Liver (tissue), 9 donors: ENCODE results near the gene CA10. TPM values are rescaled to one million over a fixed set of nuclear protein-coding genes. Genes with fewer than 3 reads are reported as not detected.

Source experiments
- DNase-seq: peaks from one replicate; pipeline ENCODE4 v3.0.0-alpha.2; 2017; ENCODE audit warnings: low spot score
- H3K27ac ChIP-seq, 2 donors: one replicate each; pipeline ENCODE4 v1.7.0; 2013; ENCODE audit warnings: inconsistent platforms in 2 of 2, low read length in 2 of 2, control low read depth in 1 of 2, low read depth in 1 of 2, mild to moderate bottlenecking in 1 of 2
- H3K27me3 ChIP-seq, 4 donors: one replicate each; pipeline versions ENCODE4 v1.6.1 to v1.7.0; 2013; ENCODE audit warnings: low read length in 3 of 4, inconsistent platforms in 1 of 4, mild to moderate bottlenecking in 1 of 4, moderate library complexity in 1 of 4; ENCODE audit not compliant: control insufficient read depth in 4 of 4, insufficient read depth in 4 of 4
- H3K36me3 ChIP-seq, 4 donors: one replicate each; pipeline versions ENCODE4 v1.6.1 to v1.7.0; 2013; ENCODE audit warnings: low read length in 3 of 4, mild to moderate bottlenecking in 3 of 4, low read depth in 1 of 4, moderate library complexity in 1 of 4; ENCODE audit not compliant: control insufficient read depth in 4 of 4, insufficient read depth in 3 of 4
- H3K4me1 ChIP-seq, 4 donors: one replicate each; pipeline versions ENCODE4 v1.6.1 to v1.7.0; 2013; ENCODE audit warnings: low read length in 3 of 4, mild to moderate bottlenecking in 3 of 4, moderate library complexity in 1 of 4; ENCODE audit not compliant: control insufficient read depth in 4 of 4, insufficient read depth in 4 of 4
- H3K4me3 ChIP-seq, 3 donors: one replicate each; pipeline versions ENCODE4 v1.6.1 to v1.7.0; 2013; ENCODE audit warnings: low read length in 3 of 3, control low read depth in 1 of 3, low read depth in 1 of 3, mild to moderate bottlenecking in 1 of 3
- H3K9ac ChIP-seq, 2 donors: one replicate each; pipeline ENCODE4 v1.7.0; 2013; ENCODE audit warnings: low read length in 2 of 2, mild to moderate bottlenecking in 2 of 2, moderate library complexity in 2 of 2, control low read depth in 1 of 2, low read depth in 1 of 2
- H3K9me3 ChIP-seq, 4 donors: one replicate each; pipeline versions ENCODE4 v1.6.1 to v1.7.0; 2013; ENCODE audit warnings: low read length in 3 of 4; ENCODE audit not compliant: control insufficient read depth in 4 of 4
- EGR1 ChIP-seq, 2 donors: IDR thresholded peaks; 2 replicates each; pipeline ENCODE4 v1.6.1; 2016 to 2018; ENCODE audit warnings: antibody characterized with exemption in 2 of 2, low read depth in 2 of 2
- FOXA1 ChIP-seq: IDR thresholded peaks from 2 replicates; pipeline ENCODE4 v1.6.1; 2016; ENCODE audit warnings: antibody characterized with exemption
- FOXA2 ChIP-seq: IDR thresholded peaks from 2 replicates; pipeline ENCODE4 v1.6.1; 2016; ENCODE audit warnings: antibody characterized with exemption
- GABPA ChIP-seq, 2 donors: IDR thresholded peaks in 1 of 2; conservative IDR thresholded peaks in 1 of 2; 2 replicates each; pipeline ENCODE4 v1.6.1; 2016; ENCODE audit warnings: antibody characterized with exemption in 2 of 2, mild to moderate bottlenecking in 1 of 2, moderate library complexity in 1 of 2
- HNF4A ChIP-seq, 2 donors: conservative IDR thresholded peaks; 2 replicates each; pipeline ENCODE4 v1.6.1; 2016; ENCODE audit warnings: antibody characterized with exemption in 2 of 2, mild to moderate bottlenecking in 2 of 2
- HNF4G ChIP-seq: IDR thresholded peaks from 2 replicates; pipeline ENCODE4 v1.6.1; 2016; ENCODE audit warnings: antibody characterized with exemption
- JUND ChIP-seq, 2 donors: IDR thresholded peaks; 2 replicates each; pipeline ENCODE4 v1.6.1; 2016; ENCODE audit warnings: antibody characterized with exemption in 2 of 2
- NR2F2 ChIP-seq: IDR thresholded peaks from 2 replicates; pipeline ENCODE4 v1.6.1; 2016; ENCODE audit warnings: antibody characterized with exemption
- TAF1 ChIP-seq: conservative IDR thresholded peaks from 2 replicates; pipeline ENCODE4 v1.6.1; 2016; ENCODE audit warnings: antibody characterized with exemption, mild to moderate bottlenecking
- whole genome bisulfite sequencing: extraction: QIAGEN DNeasy Blood & Tissue Kit; methylation state at CpG from one replicate; pipeline ENCODE4 v1.1.7; 2013; 5-methylcytosine and 5-hydroxymethylcytosine counted together
- polyA plus RNA-seq, 2 donors: library from polyadenylated mRNA; stranded (reverse) in 1 of 2; unstranded in 1 of 2; fragments of 200-250 nt in 1 of 2; fragments of >200 nt in 1 of 2; fragmentation: Nextera tagmentation in 1 of 2; extraction: Ambion mirVana in 1 of 2; gene quantifications; one replicate each; pipeline versions ENCODE4 v1.2.1 to v1.2.3, GENCODE V29; 2013 to 2015
- total RNA-seq, 2 donors: library from RNA; depleted of rRNA; stranded (reverse); fragments of >200 nt; gene quantifications; one replicate each; pipeline ENCODE4 v1.2.3, GENCODE V29; 2014
- TF ChIP-seq, protein P1 (sequence below): IDR thresholded peaks from 2 replicates; pipeline ENCODE4 v1.6.1; 2016; ENCODE audit warnings: antibody characterized with exemption
- TF ChIP-seq, protein P2 (sequence below): IDR thresholded peaks from 2 replicates; pipeline ENCODE4 v1.6.1; 2016; ENCODE audit warnings: antibody characterized with exemption
- TF ChIP-seq, protein P3 (sequence below): fragments of 150-350 bp; IDR thresholded peaks from 2 replicates; pipeline ENCODE4 v1.5.1; 2017; ENCODE audit warnings: improper control_type of control experiment, low read depth, low read length; ENCODE audit not compliant: missing input control
- donor health status: healthy.
- donor health status: healthy.
- donor health status: healthy.
- donor health status: healthy.
- donor health status: healthy.

Gene CA10
- total and polyA plus RNA-seq, 4 donors = 0.05 TPM; not detected in 3

DNA sequence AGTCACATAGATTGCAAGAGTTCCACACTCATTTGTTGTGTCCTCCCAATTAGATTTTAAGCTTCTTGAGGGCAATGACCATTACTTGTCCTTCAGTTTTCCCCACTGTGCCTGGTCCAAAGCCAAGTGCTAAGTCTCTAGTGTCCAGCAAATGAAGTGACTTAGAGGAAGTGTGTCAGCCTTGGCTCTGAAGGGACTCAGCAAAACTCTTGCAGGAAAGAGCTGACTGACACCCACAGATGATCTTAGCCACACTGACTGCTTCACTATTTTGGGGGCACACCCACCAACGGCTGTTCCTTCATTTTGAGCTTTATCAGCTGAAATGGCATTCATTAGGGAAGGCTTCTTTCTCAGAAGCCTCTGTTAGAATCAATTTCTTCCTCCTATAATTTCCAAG lies 540.0 kb downstream of the CA10 start:
- H3K4me3 ChIP-seq = no peak overlapping the region
- 54% methylated on average over 1 of the region's 1 CpG for WGBS
- no peak overlapping the region for H3K9ac ChIP-seq
- H3K4me1 ChIP-seq = no peaks in the 10 kb centered on the region
- H3K36me3 ChIP-seq = no peaks in the 10 kb centered on the region
- DNase-seq = no peak
- H3K27ac ChIP-seq = no peak overlapping the region
- TF ChIP-seq HNF4A (conservative IDR thresholded peaks at IDR 0.05) (no peak), HNF4G (no peak), NR2F2 (no peak)
- H3K27me3 ChIP-seq = no peaks in the 10 kb centered on the region
- H3K9me3 ChIP-seq = no peaks in the 10 kb centered on the region

DNA sequence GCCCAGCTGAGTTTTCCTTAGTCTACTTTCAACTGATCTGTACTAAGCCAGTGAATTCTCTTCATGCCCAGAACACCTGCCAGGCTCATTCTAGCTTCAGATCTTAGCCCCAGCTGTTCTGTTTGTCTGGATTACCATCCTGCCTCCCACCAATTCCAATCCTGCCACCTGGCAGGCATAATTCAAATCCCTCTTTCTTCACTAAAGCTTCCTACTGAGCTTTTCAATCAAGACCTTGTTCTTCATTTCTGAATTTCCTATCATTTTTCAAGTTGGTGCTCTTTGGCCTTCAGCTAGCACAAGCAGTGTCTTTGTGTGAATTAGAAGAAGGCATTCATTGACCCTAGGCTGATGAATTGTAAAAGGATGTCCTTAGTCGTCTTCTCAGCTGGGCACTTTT lies 540.5 kb downstream of the CA10 start:
- H3K4me1 ChIP-seq = no peaks in the 10 kb centered on the region
- H3K27me3 ChIP-seq = no peaks in the 10 kb centered on the region
- no peaks in the 10 kb centered on the region for H3K36me3 ChIP-seq
- no peak for DNase-seq
- no peak overlapping the region for H3K9ac ChIP-seq
- H3K4me3 ChIP-seq = no peak overlapping the region
- 97% methylated on average over 1 of the region's 1 CpG for WGBS
- no peaks in the 10 kb centered on the region for H3K9me3 ChIP-seq
- TF ChIP-seq, protein P1, sequence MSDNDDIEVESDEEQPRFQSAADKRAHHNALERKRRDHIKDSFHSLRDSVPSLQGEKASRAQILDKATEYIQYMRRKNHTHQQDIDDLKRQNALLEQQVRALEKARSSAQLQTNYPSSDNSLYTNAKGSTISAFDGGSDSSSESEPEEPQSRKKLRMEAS = no peak
- TF ChIP-seq FOXA2 = no peak
- TF ChIP-seq NR2F2 = no peak
- TF ChIP-seq, protein P2, sequence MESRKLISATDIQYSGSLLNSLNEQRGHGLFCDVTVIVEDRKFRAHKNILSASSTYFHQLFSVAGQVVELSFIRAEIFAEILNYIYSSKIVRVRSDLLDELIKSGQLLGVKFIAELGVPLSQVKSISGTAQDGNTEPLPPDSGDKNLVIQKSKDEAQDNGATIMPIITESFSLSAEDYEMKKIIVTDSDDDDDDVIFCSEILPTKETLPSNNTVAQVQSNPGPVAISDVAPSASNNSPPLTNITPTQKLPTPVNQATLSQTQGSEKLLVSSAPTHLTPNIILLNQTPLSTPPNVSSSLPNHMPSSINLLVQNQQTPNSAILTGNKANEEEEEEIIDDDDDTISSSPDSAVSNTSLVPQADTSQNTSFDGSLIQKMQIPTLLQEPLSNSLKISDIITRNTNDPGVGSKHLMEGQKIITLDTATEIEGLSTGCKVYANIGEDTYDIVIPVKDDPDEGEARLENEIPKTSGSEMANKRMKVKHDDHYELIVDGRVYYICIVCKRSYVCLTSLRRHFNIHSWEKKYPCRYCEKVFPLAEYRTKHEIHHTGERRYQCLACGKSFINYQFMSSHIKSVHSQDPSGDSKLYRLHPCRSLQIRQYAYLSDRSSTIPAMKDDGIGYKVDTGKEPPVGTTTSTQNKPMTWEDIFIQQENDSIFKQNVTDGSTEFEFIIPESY = no peak
- TF ChIP-seq, protein P3, sequence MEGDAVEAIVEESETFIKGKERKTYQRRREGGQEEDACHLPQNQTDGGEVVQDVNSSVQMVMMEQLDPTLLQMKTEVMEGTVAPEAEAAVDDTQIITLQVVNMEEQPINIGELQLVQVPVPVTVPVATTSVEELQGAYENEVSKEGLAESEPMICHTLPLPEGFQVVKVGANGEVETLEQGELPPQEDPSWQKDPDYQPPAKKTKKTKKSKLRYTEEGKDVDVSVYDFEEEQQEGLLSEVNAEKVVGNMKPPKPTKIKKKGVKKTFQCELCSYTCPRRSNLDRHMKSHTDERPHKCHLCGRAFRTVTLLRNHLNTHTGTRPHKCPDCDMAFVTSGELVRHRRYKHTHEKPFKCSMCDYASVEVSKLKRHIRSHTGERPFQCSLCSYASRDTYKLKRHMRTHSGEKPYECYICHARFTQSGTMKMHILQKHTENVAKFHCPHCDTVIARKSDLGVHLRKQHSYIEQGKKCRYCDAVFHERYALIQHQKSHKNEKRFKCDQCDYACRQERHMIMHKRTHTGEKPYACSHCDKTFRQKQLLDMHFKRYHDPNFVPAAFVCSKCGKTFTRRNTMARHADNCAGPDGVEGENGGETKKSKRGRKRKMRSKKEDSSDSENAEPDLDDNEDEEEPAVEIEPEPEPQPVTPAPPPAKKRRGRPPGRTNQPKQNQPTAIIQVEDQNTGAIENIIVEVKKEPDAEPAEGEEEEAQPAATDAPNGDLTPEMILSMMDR = no peak
- TF ChIP-seq JUND (IDR thresholded peaks at IDR 0.05) = no peak
- TF ChIP-seq HNF4A (conservative IDR thresholded peaks at IDR 0.05) = no peak
- no peak for TF ChIP-seq TAF1
- TF ChIP-seq FOXA1 = no peak
- TF ChIP-seq GABPA (IDR thresholded peaks at IDR 0.05 in 1 of 2, conservative IDR thresholded peaks at IDR 0.05 in 1 of 2) = no peak
- TF ChIP-seq HNF4G = no peak
- no peak overlapping the region for H3K27ac ChIP-seq

DNA sequence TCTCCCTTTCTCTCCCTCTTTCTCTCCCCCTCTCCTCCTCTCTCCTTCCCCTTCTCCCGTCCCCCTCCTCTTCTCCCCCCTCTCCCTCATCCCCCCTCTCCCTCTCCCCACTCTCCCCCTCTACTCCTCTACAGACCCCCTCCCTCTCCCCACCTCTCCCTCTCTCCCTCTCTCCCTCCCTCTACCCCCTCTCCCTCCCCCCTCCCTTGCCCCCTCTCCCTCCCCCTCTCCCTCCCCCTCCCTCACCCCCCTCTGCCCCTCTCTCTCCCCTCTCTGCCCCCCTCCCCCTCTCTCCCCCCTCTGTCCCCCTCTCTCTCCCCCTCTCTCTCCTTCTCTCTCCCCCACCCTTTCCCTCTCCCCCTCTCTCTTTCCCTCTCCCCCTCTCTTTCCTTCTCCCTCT lies 545.3 kb downstream of the CA10 start:
- Histone ChIP-seq H3K36me3 (no peaks in the 10 kb centered on the region), H3K4me3 (no peak overlapping the region), H3K9ac (no peak overlapping the region), H3K4me1 (no peaks in the 10 kb centered on the region), H3K27ac (no peak overlapping the region), H3K9me3 (no peaks in the 10 kb centered on the region), H3K27me3 (no peaks in the 10 kb centered on the region)
- 91% methylated on average over 1 of the region's 1 CpG for WGBS
- no peak for DNase-seq
- TF ChIP-seq GABPA (IDR thresholded peaks at IDR 0.05 in 1 of 2, conservative IDR thresholded peaks at IDR 0.05 in 1 of 2) = no peak
- no peak for TF ChIP-seq EGR1 (IDR thresholded peaks at IDR 0.05; ENCODE audit: low read depth in 2 of 2)
- TF ChIP-seq NR2F2 = no peak
